Measurements from ENCODE around the gene EPS15.

GRCh38 chr1:51532853-51533252 is 13.8 kb upstream of the EPS15 start:
- TF ChIP-seq POLR2A (IDR thresholded peaks at IDR 0.05) (no peak), EP300 (IDR thresholded peaks at IDR 0.05) (no peak), CTCF (IDR thresholded peaks at IDR 0.05) (no peak)

All from ovary (tissue), 3 donors.